HG03103 (cell line): ENCODE results near the gene NRXN3.

Source experiments
- ATAC-seq: cut with Tn5 transposase; IDR thresholded peaks from one replicate; pipeline ENCODE4 v1.9.1; 2021; ENCODE audit warnings: low read depth; ENCODE audit not compliant: unreplicated experiment

NRXN3 gene

DNA sequence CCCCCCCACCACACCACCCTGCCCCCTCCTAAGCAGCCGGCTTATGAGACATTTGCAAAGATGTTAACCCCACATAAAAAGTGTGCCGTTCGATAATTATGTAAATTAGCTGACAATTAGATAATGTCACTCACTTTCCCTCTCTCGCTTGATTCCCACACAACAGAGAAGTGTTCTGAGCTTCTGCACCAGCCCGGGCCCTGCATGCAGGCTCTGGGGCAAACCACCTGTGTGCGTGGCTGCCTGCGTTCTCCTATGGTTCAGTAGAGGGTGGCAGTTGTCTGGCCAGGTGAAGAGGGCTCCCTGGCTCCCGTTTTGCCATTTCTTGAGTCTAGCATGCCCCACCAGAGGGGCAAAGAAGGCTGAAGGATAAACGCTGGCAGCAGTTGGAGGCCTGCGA, 68.0 kb downstream of the NRXN3 start:
- no peak for ATAC-seq

- ATAC-seq: no peak
Measured at GRCh38 chr14:78240567-78240966, 70.4 kb downstream of the NRXN3 start.

- no peak for ATAC-seq
Measured at GRCh38 chr14:78242086-78242485, 71.9 kb downstream of the NRXN3 start.

DNA sequence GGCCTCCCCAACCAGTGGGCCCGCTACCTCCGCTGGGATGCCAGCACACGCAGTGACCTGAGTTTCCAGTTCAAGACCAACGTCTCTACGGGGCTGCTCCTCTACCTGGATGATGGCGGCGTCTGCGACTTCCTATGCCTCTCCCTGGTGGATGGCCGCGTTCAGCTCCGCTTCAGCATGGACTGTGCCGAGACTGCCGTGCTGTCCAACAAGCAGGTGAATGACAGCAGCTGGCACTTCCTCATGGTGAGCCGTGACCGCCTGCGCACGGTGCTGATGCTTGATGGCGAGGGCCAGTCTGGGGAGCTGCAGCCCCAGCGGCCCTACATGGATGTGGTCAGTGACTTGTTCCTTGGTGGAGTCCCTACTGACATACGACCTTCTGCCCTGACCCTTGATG, 73.0 kb downstream of the NRXN3 start:
- ATAC-seq: no peak

- ATAC-seq: no peak
Measured at GRCh38 chr14:78245238-78245637, 75.1 kb downstream of the NRXN3 start.

DNA sequence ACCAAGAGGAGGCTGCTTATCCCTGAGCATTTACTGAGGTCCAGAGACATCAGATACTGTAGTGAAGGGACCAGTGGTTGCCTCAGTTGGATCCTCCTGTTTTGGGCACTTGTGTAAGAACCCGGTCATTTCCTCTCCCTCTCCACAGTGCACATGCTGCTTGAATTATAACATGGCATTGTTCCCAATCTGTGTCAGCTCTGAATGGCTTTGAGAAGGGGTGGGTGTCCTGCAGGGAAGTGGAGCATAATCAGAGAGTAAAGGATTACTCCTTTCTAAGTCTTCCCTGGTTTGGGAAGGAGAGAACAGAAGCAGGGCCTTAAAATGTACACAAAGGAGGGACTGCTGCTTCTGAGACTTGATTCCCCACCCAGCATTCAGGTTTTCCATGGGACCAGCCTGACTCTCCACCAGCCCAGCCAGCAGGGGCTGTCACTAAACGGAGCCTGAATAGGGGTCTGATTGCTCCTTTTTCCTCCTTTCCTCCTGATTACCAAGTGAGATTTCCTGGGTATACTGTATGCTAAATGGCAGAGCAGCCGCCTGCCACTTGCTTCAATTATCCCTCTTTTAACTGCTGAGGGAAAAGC, 78.4 kb downstream of the NRXN3 start:
- ATAC-seq: no peak

DNA sequence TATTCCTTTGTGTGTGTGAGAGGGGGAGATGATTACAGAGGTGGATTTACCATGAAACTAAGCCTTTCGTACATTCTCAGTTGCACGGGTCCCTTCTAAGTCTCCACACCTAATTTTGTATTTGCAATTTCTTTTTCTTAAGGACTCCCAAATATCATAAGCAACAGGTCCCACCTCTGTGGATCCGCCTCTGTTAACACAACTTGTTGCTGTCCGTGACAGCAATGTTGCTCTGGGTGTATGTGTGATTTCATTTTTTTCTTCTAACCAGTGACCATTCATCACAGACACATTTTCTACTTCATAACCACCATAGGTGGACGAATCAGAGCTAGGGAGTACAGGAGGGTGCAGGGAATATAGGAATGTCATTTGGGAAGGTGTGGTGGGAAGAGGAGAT, 81.1 kb downstream of the NRXN3 start:
- ATAC-seq: no peak

GRCh38 chr14:78253986-78254385, 83.8 kb downstream of the NRXN3 start:
- ATAC-seq: no peak

GRCh38 chr14:78254911-78255461, 84.8 kb downstream of the NRXN3 start:
- no peak for ATAC-seq

DNA sequence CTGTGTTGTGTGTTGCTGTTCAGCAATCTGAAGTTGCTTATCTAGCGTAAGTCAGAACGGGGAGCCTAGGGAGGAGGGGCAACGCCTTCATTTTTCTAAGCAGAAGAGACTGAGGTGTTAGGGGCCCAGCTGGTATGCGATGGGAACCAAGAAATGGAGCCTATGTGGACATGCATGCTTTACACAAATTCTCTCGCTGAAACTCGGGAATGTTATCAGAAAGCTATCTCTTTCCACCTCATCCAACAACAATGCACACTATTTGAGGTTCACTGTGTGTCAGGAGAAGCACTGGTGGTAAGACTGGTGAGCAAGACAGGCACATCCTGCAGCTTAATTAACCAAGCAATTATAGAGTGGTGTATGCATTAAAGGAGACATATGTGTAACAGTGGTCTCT, 89.7 kb downstream of the NRXN3 start:
- ATAC-seq: no peak

DNA sequence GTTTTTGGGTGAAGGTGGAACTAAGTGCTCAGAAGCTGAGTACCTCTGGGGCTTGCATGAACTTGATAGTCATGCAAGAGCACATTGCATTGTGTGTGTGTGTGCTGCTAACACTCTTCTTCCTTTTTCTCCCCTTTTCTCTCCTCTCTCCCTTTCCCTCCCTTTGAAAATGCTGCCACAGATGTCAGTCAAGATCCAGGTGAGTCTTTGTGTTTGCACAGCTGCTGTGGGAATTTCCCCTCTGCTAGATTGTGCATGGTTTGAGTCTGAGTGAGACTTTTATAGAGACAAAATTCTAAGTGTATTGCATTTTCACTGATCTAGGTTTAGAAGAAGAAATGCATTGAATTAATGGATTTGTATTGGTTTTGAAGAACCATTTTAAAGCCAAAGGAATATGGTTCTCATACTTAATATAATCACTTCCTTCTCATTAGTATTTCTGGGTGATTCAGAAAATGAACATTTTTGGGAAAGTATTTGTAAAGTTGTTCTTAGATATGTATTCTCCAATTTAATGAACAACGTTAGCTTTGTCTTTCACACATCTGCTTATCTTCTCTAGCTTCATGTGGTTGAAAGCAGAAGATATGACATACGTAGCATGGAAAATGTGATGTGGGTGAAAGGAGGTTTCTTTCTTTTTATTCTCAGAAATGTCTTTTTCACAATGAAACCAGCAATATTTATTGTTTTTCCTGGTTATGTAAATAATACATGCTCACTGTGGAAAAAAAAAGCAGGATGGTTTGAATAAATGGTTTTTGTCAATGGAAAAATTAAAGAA, 108.5 kb downstream of the NRXN3 start:
- no peak for ATAC-seq

DNA sequence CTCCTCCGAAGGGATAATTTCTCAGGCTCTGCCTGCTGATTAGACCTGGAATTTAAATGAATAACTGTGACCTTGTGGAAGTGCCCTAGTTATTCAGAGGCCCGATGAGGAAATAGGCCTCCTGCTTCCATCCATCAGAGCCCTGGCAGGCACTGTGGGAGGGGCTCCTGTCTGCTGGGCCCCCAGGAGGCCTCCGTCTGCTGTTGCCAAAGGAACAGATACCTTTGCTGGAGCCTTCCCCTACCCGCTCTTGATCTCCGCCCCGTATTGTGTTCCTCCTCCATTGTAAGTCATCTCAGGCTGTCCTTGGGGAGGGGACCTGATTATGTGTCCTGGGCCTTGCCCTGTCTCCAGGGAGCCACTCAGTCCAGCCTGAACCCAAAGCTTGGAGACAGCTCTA, 112.3 kb downstream of the NRXN3 start:
- no peak for ATAC-seq

GRCh38 chr14:78286210-78286609, 116.0 kb downstream of the NRXN3 start:
- ATAC-seq: no peak

DNA sequence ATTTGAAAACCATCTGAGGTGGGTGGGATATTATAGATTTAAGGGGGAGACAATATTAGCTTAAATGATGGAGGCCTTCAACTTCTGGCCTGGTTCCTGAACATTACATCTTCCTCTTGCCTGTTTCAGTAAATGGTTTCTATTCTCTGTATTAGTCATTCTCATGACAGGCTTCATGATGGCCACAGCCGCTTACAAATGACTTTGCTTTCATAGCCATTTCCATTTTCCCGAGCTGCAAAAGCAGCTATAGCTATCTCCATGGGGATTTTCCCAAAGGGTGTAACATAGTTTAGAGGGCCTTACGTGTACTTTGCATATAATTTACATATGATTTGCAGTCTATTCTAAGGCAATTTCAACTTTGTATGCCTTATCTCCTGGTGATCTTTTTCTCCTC, 121.8 kb downstream of the NRXN3 start:
- peak; percentile 95 for ATAC-seq

DNA sequence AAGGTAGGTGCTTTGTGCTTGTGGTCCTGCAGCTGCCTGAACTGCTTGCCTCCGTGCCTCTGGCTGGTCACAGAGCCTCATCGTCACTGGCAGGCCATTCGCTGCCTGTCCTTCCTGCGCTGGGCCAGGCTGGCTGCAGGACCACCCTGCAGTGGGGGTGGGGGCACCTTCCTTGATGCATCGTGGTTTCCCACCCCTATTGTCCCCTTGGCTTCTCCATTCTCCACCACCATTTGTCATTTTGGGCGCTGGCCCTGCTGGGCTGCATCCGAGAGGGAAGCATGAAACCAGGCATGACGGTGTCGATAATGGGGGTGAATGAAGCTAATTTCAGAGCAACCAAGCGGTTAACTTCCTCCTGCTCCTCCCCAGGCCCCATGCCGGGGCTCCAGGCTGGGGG, 127.7 kb downstream of the NRXN3 start:
- ATAC-seq: no peak

GRCh38 chr14:78298298-78298697, 128.1 kb downstream of the NRXN3 start:
- ATAC-seq: no peak

DNA sequence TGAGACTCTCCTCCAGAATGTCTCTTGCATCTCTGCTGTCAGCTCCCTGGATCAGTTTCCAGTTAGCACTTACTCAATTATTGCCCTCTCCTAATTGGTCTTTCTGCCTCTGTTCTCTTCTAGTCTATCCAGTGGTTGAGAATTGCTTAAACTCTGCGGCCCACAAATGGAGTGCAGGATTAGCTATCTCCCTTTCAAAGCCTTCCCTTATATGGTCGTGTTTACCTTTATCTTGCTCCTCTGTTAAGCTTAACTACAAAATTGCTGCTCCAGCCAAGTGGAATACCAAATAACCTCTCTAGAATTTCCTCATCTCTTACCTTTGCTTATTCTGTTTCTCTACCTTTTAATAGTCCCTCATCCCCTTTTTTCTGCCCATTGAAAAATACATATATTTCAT, 132.7 kb downstream of the NRXN3 start:
- no peak for ATAC-seq

- no peak for ATAC-seq
Measured at GRCh38 chr14:78307671-78308070, 137.5 kb downstream of the NRXN3 start.

- no peak for ATAC-seq
Measured at GRCh38 chr14:78308079-78308478, 137.9 kb downstream of the NRXN3 start.

DNA sequence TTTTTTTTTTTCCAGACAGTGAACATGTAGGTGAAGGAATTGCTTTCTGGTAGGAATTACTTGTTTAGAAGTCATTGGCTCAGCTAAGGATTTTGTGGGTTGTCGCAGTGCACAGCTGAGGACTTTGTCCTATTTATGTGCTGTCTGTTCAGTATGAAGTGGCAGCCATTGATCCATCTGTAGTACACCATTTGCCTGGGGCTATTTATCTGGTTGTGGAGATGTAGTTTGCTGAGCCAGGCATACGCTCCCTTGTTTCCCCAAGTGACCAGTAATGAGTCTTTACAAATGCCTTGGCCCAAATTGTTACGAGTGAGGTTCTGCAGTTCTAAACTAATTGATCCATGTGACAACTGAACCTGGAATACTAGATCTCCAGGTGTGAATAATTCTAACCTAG, 140.1 kb downstream of the NRXN3 start:
- no peak for ATAC-seq

DNA sequence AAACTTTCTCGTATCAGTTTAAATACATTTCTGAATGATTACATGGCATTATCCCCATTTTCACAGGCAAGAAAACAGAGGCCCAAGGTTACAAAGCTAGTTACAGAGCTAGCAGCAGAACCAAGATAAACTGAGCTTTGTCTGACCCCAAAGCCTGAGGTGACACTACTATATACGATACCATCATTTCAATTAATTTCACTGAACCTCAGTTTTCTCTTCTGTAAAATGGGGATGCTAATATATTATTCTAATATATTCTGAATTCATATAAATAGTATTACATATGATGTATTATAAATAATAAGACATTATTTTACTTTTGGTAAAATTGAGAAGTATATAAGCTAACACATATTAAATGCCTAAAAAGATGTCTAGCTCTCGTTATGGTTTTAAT, 143.3 kb downstream of the NRXN3 start:
- no peak for ATAC-seq

GRCh38 chr14:78314484-78314883, 144.3 kb downstream of the NRXN3 start:
- ATAC-seq: no peak
